Trophoblast cell (in vitro differentiated cells and primary cell): ENCODE results near the gene MS4A3.
"Not testable (repeated sequence)": the region's sequence is repeated elsewhere in the genome, so short reads cannot be mapped to it uniquely, and the experiment has no call there.

Experiments used
- DNase-seq, 2 donors: peaks; one replicate each; pipeline ENCODE4 v3.0.0-alpha.2; 2016
- H2AFZ ChIP-seq: 2 replicates; pipeline ENCODE4 v1.6.1; 2013; ENCODE audit warnings: low read length, moderate library complexity, mild to moderate bottlenecking; ENCODE audit not compliant: insufficient read depth, poor library complexity
- H2AK5ac ChIP-seq: 2 replicates; pipeline ENCODE4 v1.6.1; 2013; ENCODE audit warnings: mild to moderate bottlenecking, low read length
- H2BK120ac ChIP-seq: 2 replicates; pipeline ENCODE4 v1.6.1; 2013; ENCODE audit warnings: low read length, mild to moderate bottlenecking, moderate library complexity; ENCODE audit not compliant: insufficient read depth, poor library complexity
- H2BK12ac ChIP-seq: 2 replicates; pipeline ENCODE4 v1.6.1; 2013; ENCODE audit warnings: mild to moderate bottlenecking, low read length, moderate library complexity
- H2BK5ac ChIP-seq: 2 replicates; pipeline ENCODE4 v1.6.1; 2013; ENCODE audit warnings: low read length, low read depth, moderate library complexity, mild to moderate bottlenecking; ENCODE audit not compliant: poor library complexity
- H3K14ac ChIP-seq: 2 replicates; pipeline ENCODE4 v1.6.1; 2013; ENCODE audit warnings: mild to moderate bottlenecking, low read length
- H3K18ac ChIP-seq: 2 replicates; pipeline ENCODE4 v1.6.1; 2013; ENCODE audit warnings: mild to moderate bottlenecking, low read length
- H3K23ac ChIP-seq: 2 replicates; pipeline ENCODE4 v1.6.1; 2013; ENCODE audit warnings: low read length
- H3K27ac ChIP-seq: 2 replicates; pipeline ENCODE4 v1.5.1; 2013; ENCODE audit warnings: low read depth, mild to moderate bottlenecking, inconsistent platforms, low read length, moderate library complexity
- H3K27me3 ChIP-seq: 2 replicates; pipeline ENCODE4 v1.6.1; 2013; ENCODE audit warnings: inconsistent platforms, mild to moderate bottlenecking, low read length, moderate library complexity; ENCODE audit not compliant: insufficient read depth
- H3K36me3 ChIP-seq, 2 experiments: 1 replicate in 1 of 2; 2 replicates in 1 of 2; pipeline ENCODE4 v1.6.1; 2013; ENCODE audit warnings: low read length in 2 of 2, mild to moderate bottlenecking in 2 of 2, moderate library complexity in 1 of 2; ENCODE audit not compliant: insufficient read depth in 2 of 2, control insufficient read depth in 1 of 2
- H3K4ac ChIP-seq: 2 replicates; pipeline ENCODE4 v1.6.1; 2013; ENCODE audit warnings: low read depth, mild to moderate bottlenecking, low read length, moderate library complexity
- H3K4me1 ChIP-seq, 2 experiments: 1 replicate in 1 of 2; 2 replicates in 1 of 2; pipeline ENCODE4 v1.6.1; 2013; ENCODE audit warnings: low read length in 2 of 2, mild to moderate bottlenecking in 2 of 2, moderate library complexity in 1 of 2; ENCODE audit not compliant: insufficient read depth in 2 of 2, control insufficient read depth in 1 of 2
- H3K4me2 ChIP-seq: 2 replicates; pipeline ENCODE4 v1.6.1; 2013; ENCODE audit warnings: inconsistent platforms, mild to moderate bottlenecking, low read length, moderate library complexity
- H3K4me3 ChIP-seq: 2 replicates; pipeline ENCODE4 v1.5.1; 2013; ENCODE audit warnings: mild to moderate bottlenecking, low read depth, low read length, inconsistent platforms
- H3K79me1 ChIP-seq: one replicate; pipeline ENCODE4 v1.6.1; 2013; ENCODE audit warnings: low read length
- H3K79me2 ChIP-seq: 2 replicates; pipeline ENCODE4 v1.6.1; 2013; ENCODE audit warnings: low read length, mild to moderate bottlenecking; ENCODE audit not compliant: control insufficient read depth, insufficient read depth, poor library complexity
- H3K9ac ChIP-seq: 2 replicates; pipeline ENCODE4 v1.6.1; 2013; ENCODE audit warnings: mild to moderate bottlenecking, low read length
- H3K9me3 ChIP-seq: 2 replicates; pipeline ENCODE4 v1.6.1; 2013; ENCODE audit warnings: low read depth, mild to moderate bottlenecking, control low read depth, inconsistent platforms, low read length; ENCODE audit not compliant: insufficient read depth
- H4K12ac ChIP-seq: 2 replicates; pipeline ENCODE4 v1.6.1; 2013; ENCODE audit warnings: low read depth, mild to moderate bottlenecking, low read length, moderate library complexity
- H4K8ac ChIP-seq: 2 replicates; pipeline ENCODE4 v1.6.1; 2013; ENCODE audit warnings: low read depth, mild to moderate bottlenecking, low read length, moderate library complexity
- H4K91ac ChIP-seq: one replicate; pipeline ENCODE4 v1.6.1; 2013; ENCODE audit warnings: low read depth, mild to moderate bottlenecking, low read length, moderate library complexity
- WGBS: extraction: QIAGEN DNeasy Blood & Tissue Kit; methylation state at CpG from one replicate; pipeline ENCODE4 v1.1.7; 2013; ENCODE audit warnings: missing lambda C conversion rate; ENCODE audit not compliant: insufficient read length, insufficient coverage; ENCODE audit errors: extremely low coverage; 5-methylcytosine and 5-hydroxymethylcytosine counted together

Gene MS4A3

GRCh38 chr11:60108631-60109030 is 52.2 kb downstream of the MS4A3 start:
- H3K9ac ChIP-seq, H3K4ac ChIP-seq, H3K4me2 ChIP-seq, H3K27me3 ChIP-seq, H3K4me1 ChIP-seq, H4K8ac ChIP-seq, H3K79me1 ChIP-seq, H2BK120ac ChIP-seq, H3K79me2 ChIP-seq, H2AK5ac ChIP-seq, H3K27ac ChIP-seq, H3K9me3 ChIP-seq, H4K91ac ChIP-seq, DNase-seq, H2BK12ac ChIP-seq, H3K18ac ChIP-seq, H3K36me3 ChIP-seq, H2BK5ac ChIP-seq, H3K4me3 ChIP-seq, H2AFZ ChIP-seq, H3K14ac ChIP-seq, H4K12ac ChIP-seq, H3K23ac ChIP-seq: not testable (repeated sequence)
- no CpG with 5 or more reads among the region's 5 CpGs for WGBS

GRCh38 chr11:60111793-60112192 is 55.3 kb downstream of the MS4A3 start:
- H4K12ac ChIP-seq = no peak overlapping the region
- no CpG with 5 or more reads among the region's 2 CpGs for WGBS

GRCh38 chr11:60116996-60117790 is 60.7 kb downstream of the MS4A3 start:
- Histone ChIP-seq H3K4ac (no peak overlapping the region), H3K27me3 (no peaks in the 10 kb centered on the region), H3K9me3 (no peaks in the 10 kb centered on the region), H3K4me3 (no peak overlapping the region), H3K4me2 (no peak overlapping the region), H2BK12ac (no peak overlapping the region), H3K36me3 (no peaks in the 10 kb centered on the region), H3K79me2 (no peaks in the 10 kb centered on the region), H3K79me1 (no peaks in the 10 kb centered on the region), H3K27ac (no peak overlapping the region), H2BK120ac (no peak overlapping the region), H3K18ac (no peak overlapping the region), H3K9ac (no peak overlapping the region), H2AK5ac (no peak overlapping the region), H4K12ac (no peak overlapping the region), H3K14ac (no peak overlapping the region), H2AFZ (no peak overlapping the region), H4K8ac (no peak overlapping the region), H3K4me1 (no peaks in the 10 kb centered on the region), H4K91ac (no peak overlapping the region), H2BK5ac (no peak overlapping the region), H3K23ac (no peak overlapping the region)
- DNase-seq = no peak

More at GRCh38 chr11:60111793-60112192, 55.3 kb downstream of the MS4A3 start:
- Histone ChIP-seq H3K14ac (no peak overlapping the region), H2AFZ (no peak overlapping the region), H3K79me1 (no peaks in the 10 kb centered on the region), H3K4me2 (no peak overlapping the region), H3K9me3 (no peaks in the 10 kb centered on the region), H2BK5ac (no peak overlapping the region), H3K27me3 (no peaks in the 10 kb centered on the region), H3K18ac (no peak overlapping the region), H3K27ac (no peak overlapping the region), H2BK12ac (no peak overlapping the region), H3K4me1 (no peaks in the 10 kb centered on the region), H3K79me2 (no peaks in the 10 kb centered on the region), H4K91ac (no peak overlapping the region), H3K9ac (no peak overlapping the region), H3K4ac (no peak overlapping the region), H4K8ac (no peak overlapping the region), H2AK5ac (no peak overlapping the region), H3K4me3 (no peak overlapping the region), H3K36me3 (no peaks in the 10 kb centered on the region), H2BK120ac (no peak overlapping the region), H3K23ac (no peak overlapping the region)
- no peak for DNase-seq

GRCh38 chr11:60118338-60118737 is 61.9 kb downstream of the MS4A3 start:
- no peak overlapping the region for H3K23ac ChIP-seq
- no peak overlapping the region for H3K27ac ChIP-seq
- H2BK12ac ChIP-seq = no peak overlapping the region
- H3K79me2 ChIP-seq = no peaks in the 10 kb centered on the region
- no peak overlapping the region for H3K4ac ChIP-seq
- no peak overlapping the region for H2BK120ac ChIP-seq
- H2AFZ ChIP-seq = no peak overlapping the region
- H3K36me3 ChIP-seq = no peaks in the 10 kb centered on the region
- no peak for DNase-seq
- no peaks in the 10 kb centered on the region for H3K9me3 ChIP-seq
- H3K9ac ChIP-seq = no peak overlapping the region
- H3K18ac ChIP-seq = no peak overlapping the region
- no CpG with 5 or more reads among the region's 2 CpGs for WGBS
- H2AK5ac ChIP-seq = no peak overlapping the region
- H3K4me2 ChIP-seq = no peak overlapping the region
- no peaks in the 10 kb centered on the region for H3K79me1 ChIP-seq
- H3K14ac ChIP-seq = no peak overlapping the region
- H4K8ac ChIP-seq = no peak overlapping the region
- H3K4me3 ChIP-seq = no peak overlapping the region
- no peak overlapping the region for H4K12ac ChIP-seq
- H4K91ac ChIP-seq = no peak overlapping the region
- no peaks in the 10 kb centered on the region for H3K27me3 ChIP-seq
- H3K4me1 ChIP-seq = no peaks in the 10 kb centered on the region
- H2BK5ac ChIP-seq = no peak overlapping the region
